Endothelial cell of umbilical vein (primary cell): Measurements from ENCODE around the gene CHRNA3. TPM values are rescaled to one million over a fixed set of nuclear protein-coding genes. Genes with fewer than 3 reads are reported as not detected.

Experiments used
- BruUV-seq: library from RNA; stranded (reverse); fragments of 400-500 nt; replicated peaks from 2 replicates; lab custom pipeline; 2021; lab: Mats Ljungman, UMichigan
- CTCF ChIA-PET: fragments of 300-600, 350-600 bp; sonication (Branson Sonifier 250); formaldehyde crosslinking; loops from one replicate; lab custom pipeline; 2021; ENCODE audit warnings: antibody characterized with exemption, inconsistent platforms; lab: Charles Lee
- POLR2A ChIA-PET: fragments of 300-600, 350-600 bp; sonication (Branson Sonifier 250); formaldehyde crosslinking; loops from one replicate; lab custom pipeline; 2021; ENCODE audit warnings: antibody characterized with exemption, inconsistent platforms; lab: Charles Lee
- DNase-seq: peaks from one replicate; pipeline ENCODE4 v3.0.0-alpha.2; 2011; ENCODE audit warnings: low read depth, low spot score
- FAIRE-seq: peaks from 2 replicates; lab custom pipeline; 2011; peaks lifted over from hg19 to GRCh38; lab: Jason Lieb, UNC
- H2AFZ ChIP-seq: 2 replicates; pipeline ENCODE4 v1.6.0; 2012; ENCODE audit warnings: low read depth, low read length, control low read depth, inconsistent platforms
- H3K27ac ChIP-seq: 2 replicates; pipeline ENCODE4 v1.5.1; 2011; ENCODE audit warnings: low read depth, mild to moderate bottlenecking, control low read depth, low read length, moderate library complexity; ENCODE audit not compliant: insufficient read depth
- H3K27me3 ChIP-seq, 2 experiments: 2 replicates each; pipeline versions ENCODE4 v1.6.0 to v1.6.1; 2011; ENCODE audit warnings: low read length in 2 of 2, mixed read lengths in 1 of 2; ENCODE audit not compliant: control insufficient read depth in 2 of 2, insufficient read depth in 2 of 2
- H3K36me3 ChIP-seq, 2 experiments: 2 replicates in 1 of 2; 3 replicates in 1 of 2; pipeline ENCODE4 v1.5.1; 2011; ENCODE audit warnings: low read length in 2 of 2, mild to moderate bottlenecking in 1 of 2, moderate library complexity in 1 of 2; ENCODE audit not compliant: control insufficient read depth in 2 of 2, insufficient read depth in 2 of 2; ENCODE audit errors: extremely low read depth in 1 of 2
- H3K4me1 ChIP-seq: 3 replicates; pipeline ENCODE4 v1.5.1; 2011; ENCODE audit warnings: mild to moderate bottlenecking, low read length; ENCODE audit not compliant: control insufficient read depth, insufficient read depth; ENCODE audit errors: extremely low read depth
- H3K4me2 ChIP-seq: 2 replicates; pipeline ENCODE4 v1.6.1; 2011; ENCODE audit warnings: low read length, control low read depth, mixed read lengths; ENCODE audit not compliant: insufficient read depth
- H3K4me3 ChIP-seq, 3 experiments: fragments of 200-600 bp in 1 of 3; sonication (generic), shearing (Covaris generic) in 1 of 3; replicated peaks in 1 of 3; 2 replicates each; pipeline ENCODE4 v1.5.1; 2011 to 2016; ENCODE audit warnings: control low read depth in 3 of 3, low read length in 3 of 3, mild to moderate bottlenecking in 2 of 3, inconsistent platforms in 1 of 3, low read depth in 1 of 3, moderate library complexity in 1 of 3; ENCODE audit not compliant: insufficient read depth in 1 of 3
- H3K79me2 ChIP-seq: 2 replicates; pipeline ENCODE4 v1.6.0; 2012; ENCODE audit warnings: low read length, inconsistent platforms; ENCODE audit not compliant: control insufficient read depth, insufficient read depth
- H3K9ac ChIP-seq: replicated peaks from 2 replicates; pipeline ENCODE3; 2011; ENCODE audit warnings: low read length, control low read depth; ENCODE audit not compliant: insufficient read depth; ENCODE audit errors: extremely low read depth
- H3K9me1 ChIP-seq: replicated peaks from 3 replicates; pipeline ENCODE4 v1.6.0; 2011; ENCODE audit warnings: mild to moderate bottlenecking, low read length; ENCODE audit not compliant: control insufficient read depth, insufficient read depth; ENCODE audit errors: extremely low read depth
- H3K9me3 ChIP-seq: replicated peaks from 2 replicates; pipeline ENCODE4 v1.5.1; 2012; ENCODE audit warnings: low read length, inconsistent platforms; ENCODE audit not compliant: control insufficient read depth, insufficient read depth
- H4K20me1 ChIP-seq: replicated peaks from 2 replicates; pipeline ENCODE3; 2011; ENCODE audit warnings: mild to moderate bottlenecking, low read length; ENCODE audit not compliant: control insufficient read depth, insufficient read depth; ENCODE audit errors: extremely low read depth
- CTCF ChIP-seq, 2 donors: IDR thresholded peaks; 1 replicate in 1 of 2; 2 replicates in 1 of 2; pipeline ENCODE4 v1.5.1; 2011; ENCODE audit warnings: low read length in 2 of 2, mild to moderate bottlenecking in 2 of 2, moderate library complexity in 2 of 2, control low read depth in 1 of 2, inconsistent platforms in 1 of 2, low read depth in 1 of 2; ENCODE audit not compliant: insufficient read depth in 1 of 2; ENCODE audit errors: extremely low read depth in 1 of 2
- EZH2 ChIP-seq: IDR thresholded peaks from 2 replicates; pipeline ENCODE4 v1.6.1; 2012; ENCODE audit warnings: borderline replicate concordance, low read depth, mild to moderate bottlenecking, moderate library complexity, low read length, inconsistent platforms; ENCODE audit not compliant: severe bottlenecking
- MYC ChIP-seq: IDR thresholded peaks from one replicate; pipeline ENCODE4 v1.6.1; 2011; ENCODE audit warnings: mild to moderate bottlenecking, low read depth, low read length
- dilution Hi-C: fragments of 300-500 bp; cut with MboI; formaldehyde crosslinking; loops from one replicate; pipeline ENCODE4 v1.15.0; 2019; ENCODE audit warnings: low sequenced_read_pairs; ENCODE audit not compliant: extremely low pct_ligation_motif_present
- intact Hi-C: fragments of 100-400 bp; cut with micrococcal nuclease; formaldehyde crosslinking; loops from one replicate; pipeline ENCODE4 v1.10.0; 2022
- polyA plus RNA-seq, 4 experiments: library from polyadenylated mRNA; depleted of rRNA in 3 of 4; stranded (reverse) in 3 of 4; unstranded in 1 of 4; fragments of >200 nt; gene quantifications; 2 replicates each; pipeline versions ENCODE4 v1.2.1 to v1.2.3, GENCODE V29; 2011 to 2012; ENCODE audit warnings: missing spikeins in 1 of 4
- total RNA-seq: library from RNA; stranded (reverse); gene quantifications from 2 replicates; pipeline ENCODE4 v1.2.3, GENCODE V29; 2021

The CHRNA3 gene
- total and polyA plus RNA-seq, 2 donors (not counting 3 experiments of a cell fraction or from before 2014, with no cell fraction given), result not detected

- Histone ChIP-seq H3K79me2 (no peaks in the 10 kb centered on the region), H3K27ac (no peak overlapping the region)
- POLR2A ChIA-PET, result no interaction called here
Observed at GRCh38 chr15:78624651-78625590, 4.1 kb upstream of the CHRNA3 start.

More at GRCh38 chr15:78624651-78625590, 4.1 kb upstream of the CHRNA3 start:
- no peak for TF ChIP-seq CTCF (IDR thresholded peaks at IDR 0.05; ENCODE audit: extremely low read depth in 1 of 2, insufficient read depth in 1 of 2, low read depth in 1 of 2, low read length in 2 of 2)
- TF ChIP-seq MYC, result no peak
- no peak for TF ChIP-seq EZH2
- Histone ChIP-seq H4K20me1 (no peaks in the 10 kb centered on the region), H3K9me1 (no peaks in the 10 kb centered on the region), H3K27me3 (peaks cover 24 to 37% of the 10 kb centered on the region in 2 experiments), H3K4me1 (no peaks in the 10 kb centered on the region), H3K4me3 (no peak overlapping the region), H3K36me3 (no peaks in the 10 kb centered on the region), H3K9ac (no peak overlapping the region), H2AFZ (no peak overlapping the region), H3K4me2 (no peak overlapping the region), H3K9me3 (no peaks in the 10 kb centered on the region)
- CTCF ChIA-PET, result interaction anchor here (0.8 kb wide), 1 partner anchor 9 kb away, joined by 3 read pairs; no protein-coding TSS in a partner anchor
- FAIRE-seq, result no peak
- DNase-seq, result no peak
- no TSS peak for BruUV-seq
- dilution Hi-C loops (no loop called here), intact Hi-C loops (no loop called here)
